ENCODE results near the gene CHRNA4. TPM values are rescaled to one million over a fixed set of nuclear protein-coding genes. Genes with fewer than 3 reads are reported as not detected.

Gene CHRNA4
- total and polyA plus RNA-seq, 12 donors, result 0.06 to 0.57 (median 0.26) TPM; not detected in 5

- no peak overlapping the region for H3K4me3 ChIP-seq
- intact Hi-C loops (cut with DNase I), result no loop called here
- H3K9me3 ChIP-seq (replicated peaks in 1 of 3), result no peaks in the 10 kb centered on the region
- no peaks in the 10 kb centered on the region for H3K27me3 ChIP-seq
- TF ChIP-seq, protein P1, sequence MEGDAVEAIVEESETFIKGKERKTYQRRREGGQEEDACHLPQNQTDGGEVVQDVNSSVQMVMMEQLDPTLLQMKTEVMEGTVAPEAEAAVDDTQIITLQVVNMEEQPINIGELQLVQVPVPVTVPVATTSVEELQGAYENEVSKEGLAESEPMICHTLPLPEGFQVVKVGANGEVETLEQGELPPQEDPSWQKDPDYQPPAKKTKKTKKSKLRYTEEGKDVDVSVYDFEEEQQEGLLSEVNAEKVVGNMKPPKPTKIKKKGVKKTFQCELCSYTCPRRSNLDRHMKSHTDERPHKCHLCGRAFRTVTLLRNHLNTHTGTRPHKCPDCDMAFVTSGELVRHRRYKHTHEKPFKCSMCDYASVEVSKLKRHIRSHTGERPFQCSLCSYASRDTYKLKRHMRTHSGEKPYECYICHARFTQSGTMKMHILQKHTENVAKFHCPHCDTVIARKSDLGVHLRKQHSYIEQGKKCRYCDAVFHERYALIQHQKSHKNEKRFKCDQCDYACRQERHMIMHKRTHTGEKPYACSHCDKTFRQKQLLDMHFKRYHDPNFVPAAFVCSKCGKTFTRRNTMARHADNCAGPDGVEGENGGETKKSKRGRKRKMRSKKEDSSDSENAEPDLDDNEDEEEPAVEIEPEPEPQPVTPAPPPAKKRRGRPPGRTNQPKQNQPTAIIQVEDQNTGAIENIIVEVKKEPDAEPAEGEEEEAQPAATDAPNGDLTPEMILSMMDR (IDR thresholded peaks at IDR 0.05), result no peak
- no peak for TF ChIP-seq POLR2A (IDR thresholded peaks at IDR 0.05)
- no peaks in the 10 kb centered on the region for H3K4me1 ChIP-seq (replicated peaks in 1 of 2)
- no peak overlapping the region for H3K27ac ChIP-seq
- H3K36me3 ChIP-seq (replicated peaks in 1 of 2), result no peaks in the 10 kb centered on the region
- WGBS, 4 donors, result 61 to 70% (median 65%) methylated on average over 24 to 50 of the region's 50 CpGs
- DNase-seq, result peak in 5 of 7 donors; percentile 29 to 74 (median 66)
Measured at GRCh38 chr20:63346131-63347080, 14.7 kb downstream of the CHRNA4 start.

- TF ChIP-seq POLR2A (IDR thresholded peaks at IDR 0.05), result no peak
- TF ChIP-seq, protein P1 (IDR thresholded peaks at IDR 0.05), result no peak
- Histone ChIP-seq H3K4me3 (no peak overlapping the region), H3K4me1 (replicated peaks in 1 of 2) (no peaks in the 10 kb centered on the region), H3K9me3 (replicated peaks in 1 of 3) (no peaks in the 10 kb centered on the region), H3K27me3 (no peaks in the 10 kb centered on the region), H3K36me3 (replicated peaks in 1 of 2) (no peaks in the 10 kb centered on the region), H3K27ac (no peak overlapping the region)
- DNase-seq, result peak in 1 of 7 donors; percentile 28
- intact Hi-C loops (cut with DNase I), result no loop called here
- 69 to 80% (median 75%) methylated on average over 13 to 27 of the region's 27 CpGs for WGBS, 4 donors
Measured at GRCh38 chr20:63345328-63346100, 15.6 kb downstream of the CHRNA4 start.

GRCh38 chr20:63344616-63345327 is 16.4 kb downstream of the CHRNA4 start:
- TF ChIP-seq POLR2A (IDR thresholded peaks at IDR 0.05), result no peak
- TF ChIP-seq, protein P1 (IDR thresholded peaks at IDR 0.05), result no peak
- Histone ChIP-seq H3K4me3 (no peak overlapping the region), H3K9me3 (replicated peaks in 1 of 3) (no peaks in the 10 kb centered on the region), H3K36me3 (replicated peaks in 1 of 2) (no peaks in the 10 kb centered on the region), H3K27ac (no peak overlapping the region), H3K27me3 (no peaks in the 10 kb centered on the region), H3K4me1 (replicated peaks in 1 of 2) (no peaks in the 10 kb centered on the region)
- intact Hi-C loops (cut with DNase I), result no loop called here
- peak in 3 of 7 donors; percentile 16 to 29 (median 26) for DNase-seq
- 51 to 67% (median 60%) methylated on average over 4 to 21 of the region's 21 CpGs for WGBS, 4 donors
